Left ventricle myocardium inferior (tissue), 1 donor: ENCODE measurements around the gene NODAL. TPM values are rescaled to one million over a fixed set of nuclear protein-coding genes. Genes with fewer than 3 reads are reported as not detected.

Experiments
- DNase-seq: peaks from one replicate; pipeline ENCODE4 v3.0.0-alpha.2; 2020
- H3K27ac ChIP-seq: fragments of 200-600 bp; replicated peaks from 2 replicates; pipeline ENCODE4 v1.8.0; 2021
- H3K27me3 ChIP-seq: fragments of 200-600 bp; 2 replicates; pipeline ENCODE4 v1.8.0; 2021; ENCODE audit warnings: low read depth
- H3K36me3 ChIP-seq: fragments of 200-600 bp; 2 replicates; pipeline ENCODE4 v1.8.0; 2021
- H3K4me1 ChIP-seq: fragments of 200-600 bp; 2 replicates; pipeline ENCODE4 v1.8.0; 2021
- H3K4me3 ChIP-seq: fragments of 200-600 bp; 2 replicates; pipeline ENCODE4 v1.8.0; 2021; ENCODE audit warnings: mild to moderate bottlenecking, moderate library complexity
- H3K9me3 ChIP-seq: fragments of 200-600 bp; replicated peaks from 2 replicates; pipeline ENCODE4 v1.8.0; 2021
- intact Hi-C: fragments of 100-400 bp; cut with micrococcal nuclease; formaldehyde crosslinking; loops from one replicate; pipeline ENCODE4 v1.11.0; 2022
- total RNA-seq: library from RNA; stranded (reverse); fragmentation: NEBNext Ultra II Directional; extraction: Animal tissue kit (Norgen Biotek cat#: 25700); gene quantifications from one replicate; pipeline ENCODE4 v1.2.1, GENCODE V29; 2021
- TF ChIP-seq, protein P1 (sequence below): fragments of 200-600 bp; IDR thresholded peaks from 2 replicates; pipeline ENCODE4 v1.8.0; 2021; ENCODE audit warnings: antibody characterized with exemption, mild to moderate bottlenecking, borderline replicate concordance
- donor health status: DM: no; HTN: yes; CAD: no; lungs with severe emphysema.

Gene NODAL
- total RNA-seq, 1 donor from 2014 or later: 0.16 TPM

DNA sequence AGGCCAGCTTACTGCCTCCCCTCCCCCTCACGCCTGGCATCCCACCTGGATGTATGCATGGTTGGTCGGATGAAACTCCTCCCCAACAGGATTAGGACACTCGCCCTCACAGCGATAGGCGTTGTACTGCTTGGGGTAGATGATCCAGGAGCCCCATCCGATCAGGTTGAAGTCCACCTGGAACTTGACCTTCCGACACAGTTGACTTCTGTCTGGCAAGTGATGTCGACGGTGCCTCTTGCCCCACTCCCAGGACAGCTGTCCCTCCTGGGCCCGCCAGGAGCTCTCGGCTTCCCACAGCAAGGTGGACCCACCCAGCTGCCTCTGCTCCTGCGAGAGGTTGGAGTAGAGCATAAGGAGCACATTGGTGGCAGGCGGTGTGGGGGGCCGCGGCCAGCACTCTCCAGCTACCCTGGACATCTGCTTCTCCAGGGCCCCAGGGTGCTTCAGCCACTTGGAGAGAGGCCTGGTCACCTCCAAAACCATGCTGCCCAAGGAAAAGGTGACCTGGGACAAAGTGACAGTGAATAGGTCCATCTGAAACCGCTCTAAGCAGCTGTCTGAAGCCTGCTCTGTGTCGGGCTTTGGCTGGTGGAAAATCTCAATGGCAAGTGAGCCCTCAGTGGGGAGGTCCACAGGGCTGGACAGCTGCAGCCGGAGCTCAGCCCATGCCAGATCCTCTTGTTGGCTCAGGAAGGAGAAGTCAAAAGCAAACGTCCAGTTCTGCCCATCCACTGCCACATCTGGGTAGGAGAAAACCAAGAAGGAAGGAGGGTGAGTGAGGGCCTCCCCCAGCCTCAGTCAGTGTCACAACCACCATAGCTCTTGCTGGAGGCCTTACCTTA is 6.0 kb downstream of the NODAL start:
- DNase-seq: no peak
- intact Hi-C loops: no loop called here
- no peak overlapping the region for H3K4me3 ChIP-seq
- H3K9me3 ChIP-seq: no peaks in the 10 kb centered on the region
- H3K4me1 ChIP-seq: peaks cover 49% of the 10 kb centered on the region
- TF ChIP-seq, protein P1, sequence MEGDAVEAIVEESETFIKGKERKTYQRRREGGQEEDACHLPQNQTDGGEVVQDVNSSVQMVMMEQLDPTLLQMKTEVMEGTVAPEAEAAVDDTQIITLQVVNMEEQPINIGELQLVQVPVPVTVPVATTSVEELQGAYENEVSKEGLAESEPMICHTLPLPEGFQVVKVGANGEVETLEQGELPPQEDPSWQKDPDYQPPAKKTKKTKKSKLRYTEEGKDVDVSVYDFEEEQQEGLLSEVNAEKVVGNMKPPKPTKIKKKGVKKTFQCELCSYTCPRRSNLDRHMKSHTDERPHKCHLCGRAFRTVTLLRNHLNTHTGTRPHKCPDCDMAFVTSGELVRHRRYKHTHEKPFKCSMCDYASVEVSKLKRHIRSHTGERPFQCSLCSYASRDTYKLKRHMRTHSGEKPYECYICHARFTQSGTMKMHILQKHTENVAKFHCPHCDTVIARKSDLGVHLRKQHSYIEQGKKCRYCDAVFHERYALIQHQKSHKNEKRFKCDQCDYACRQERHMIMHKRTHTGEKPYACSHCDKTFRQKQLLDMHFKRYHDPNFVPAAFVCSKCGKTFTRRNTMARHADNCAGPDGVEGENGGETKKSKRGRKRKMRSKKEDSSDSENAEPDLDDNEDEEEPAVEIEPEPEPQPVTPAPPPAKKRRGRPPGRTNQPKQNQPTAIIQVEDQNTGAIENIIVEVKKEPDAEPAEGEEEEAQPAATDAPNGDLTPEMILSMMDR: no peak
- H3K27ac ChIP-seq: no peak overlapping the region
- H3K27me3 ChIP-seq: peaks cover 16% of the 10 kb centered on the region
- no peaks in the 10 kb centered on the region for H3K36me3 ChIP-seq

DNA sequence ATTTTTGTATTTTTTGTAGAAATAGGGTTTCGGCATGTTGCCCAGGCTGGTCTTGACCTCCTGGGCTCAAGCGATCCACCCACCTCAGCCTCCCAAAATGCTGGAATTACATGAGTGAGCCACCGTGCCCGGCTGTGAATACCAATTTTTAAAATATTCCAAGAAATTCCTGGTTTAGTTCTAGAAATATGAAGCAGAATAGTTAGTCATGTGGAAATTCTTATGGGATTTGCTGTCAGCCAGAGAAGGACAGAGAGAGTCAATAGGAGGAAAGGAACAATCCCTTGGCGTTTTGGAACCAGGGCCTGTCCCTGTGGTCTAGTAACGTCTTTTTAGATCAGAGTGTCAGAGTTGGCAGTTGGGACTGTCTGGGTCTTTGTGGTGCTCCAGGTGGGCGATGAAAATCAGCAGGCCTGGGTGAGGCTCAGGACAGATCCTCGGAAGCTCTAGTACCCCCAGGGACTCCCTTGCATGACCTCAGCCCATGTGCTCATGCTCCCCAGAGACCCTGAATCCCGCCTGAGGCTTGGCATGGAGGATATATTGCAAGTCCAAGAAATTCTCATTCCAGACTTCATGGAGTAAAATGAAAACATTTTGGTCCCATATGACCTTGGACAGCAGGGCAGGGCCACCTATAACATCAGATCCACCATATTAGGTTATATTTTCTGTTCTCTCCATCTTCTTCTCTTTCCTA is 7.8 kb downstream of the NODAL start:
- Histone ChIP-seq H3K9me3 (no peaks in the 10 kb centered on the region), H3K36me3 (peaks cover 8% of the 10 kb centered on the region), H3K27ac (peak overlapping the region; percentile 86), H3K4me3 (peak overlapping the region; percentile 39), H3K27me3 (no peaks in the 10 kb centered on the region), H3K4me1 (peaks cover 60% of the 10 kb centered on the region)
- intact Hi-C loops: no loop called here
- TF ChIP-seq, protein P1: no peak
- no peak for DNase-seq

DNA sequence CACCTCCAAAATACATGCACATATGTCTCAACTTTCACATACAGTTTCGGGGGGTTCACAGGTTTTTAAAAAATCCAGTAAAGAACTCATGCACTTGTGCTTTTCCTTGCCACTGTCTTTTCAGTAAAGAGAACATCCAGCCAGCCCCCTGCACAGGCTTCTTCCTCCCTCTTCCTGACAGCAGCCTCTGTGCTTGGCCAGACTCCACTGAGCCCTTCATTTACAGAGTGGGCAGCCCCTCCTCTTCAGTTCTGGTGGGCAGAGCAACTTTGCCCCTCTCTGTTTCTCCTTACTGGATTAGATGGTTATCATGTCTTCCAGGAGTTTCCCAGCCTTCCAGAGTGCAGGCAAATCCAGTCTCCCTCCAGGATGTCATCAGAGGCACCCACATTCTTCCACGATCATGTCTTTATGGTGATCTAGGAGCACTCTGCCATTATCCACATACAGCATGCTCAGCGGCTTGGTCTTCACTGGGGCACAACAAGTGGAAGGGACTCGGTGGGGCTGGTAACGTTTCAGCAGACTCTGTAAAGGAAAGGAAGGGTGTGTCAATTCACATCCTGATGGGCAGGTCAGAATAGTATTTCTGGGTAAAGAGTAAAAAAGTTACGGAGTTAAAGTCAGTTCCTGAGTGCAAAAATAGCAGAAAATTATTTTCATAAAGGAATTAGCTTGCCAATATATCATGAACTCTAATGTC is 8.8 kb downstream of the NODAL start:
- H3K4me1 ChIP-seq: peaks cover 60% of the 10 kb centered on the region
- TF ChIP-seq, protein P1: no peak
- no peaks in the 10 kb centered on the region for H3K27me3 ChIP-seq
- H3K4me3 ChIP-seq: peak overlapping the region; percentile 39
- no peaks in the 10 kb centered on the region for H3K9me3 ChIP-seq
- no peak for DNase-seq
- peak overlapping the region; percentile 86 for H3K27ac ChIP-seq
- peaks cover 18% of the 10 kb centered on the region for H3K36me3 ChIP-seq
- intact Hi-C loops: no loop called here

DNA sequence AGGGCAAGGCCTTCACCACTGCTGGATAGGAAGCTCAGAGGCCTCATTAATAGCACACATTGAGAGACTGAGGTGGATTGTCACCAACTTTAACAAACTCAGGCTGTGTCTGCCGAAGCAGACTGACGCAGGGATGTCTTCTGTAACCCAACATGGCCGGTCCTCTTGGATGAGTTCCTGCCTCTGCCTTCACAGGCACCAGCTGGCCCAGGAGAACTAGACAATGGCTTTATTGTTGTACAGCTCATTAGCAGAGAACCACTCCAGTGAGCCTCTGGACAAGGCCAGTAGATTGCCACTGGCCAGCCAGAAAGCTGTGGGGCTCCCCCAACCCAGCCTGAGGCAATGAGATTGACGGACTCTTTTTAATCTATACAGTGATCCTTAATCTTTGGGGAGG is 9.4 kb downstream of the NODAL start:
- peak overlapping the region; percentile 39 for H3K4me3 ChIP-seq
- intact Hi-C loops: no loop called here
- H3K36me3 ChIP-seq: peaks cover 23% of the 10 kb centered on the region
- peaks cover 64% of the 10 kb centered on the region for H3K4me1 ChIP-seq
- peak overlapping the region; percentile 86 for H3K27ac ChIP-seq
- DNase-seq: peak; percentile 54
- H3K9me3 ChIP-seq: no peaks in the 10 kb centered on the region
- no peaks in the 10 kb centered on the region for H3K27me3 ChIP-seq
- TF ChIP-seq, protein P1: no peak
